ENCODE measurements around the gene MAP6. TPM values are rescaled to one million over a fixed set of nuclear protein-coding genes. Genes with fewer than 3 reads are reported as not detected.

The MAP6 gene
- total RNA-seq, 2 donors from 2014 or later = 6.3 to 8.1 TPM

GRCh38 chr11:75665126-75665525 is 3.7 kb downstream of the MAP6 start:
- no peak overlapping the region for H3K27ac ChIP-seq
- no peaks in the 10 kb centered on the region for H3K27me3 ChIP-seq
- DNase-seq (ENCODE audit: low spot score) = no peak
- H3K9me3 ChIP-seq = no peaks in the 10 kb centered on the region
- TF ChIP-seq, protein P1, sequence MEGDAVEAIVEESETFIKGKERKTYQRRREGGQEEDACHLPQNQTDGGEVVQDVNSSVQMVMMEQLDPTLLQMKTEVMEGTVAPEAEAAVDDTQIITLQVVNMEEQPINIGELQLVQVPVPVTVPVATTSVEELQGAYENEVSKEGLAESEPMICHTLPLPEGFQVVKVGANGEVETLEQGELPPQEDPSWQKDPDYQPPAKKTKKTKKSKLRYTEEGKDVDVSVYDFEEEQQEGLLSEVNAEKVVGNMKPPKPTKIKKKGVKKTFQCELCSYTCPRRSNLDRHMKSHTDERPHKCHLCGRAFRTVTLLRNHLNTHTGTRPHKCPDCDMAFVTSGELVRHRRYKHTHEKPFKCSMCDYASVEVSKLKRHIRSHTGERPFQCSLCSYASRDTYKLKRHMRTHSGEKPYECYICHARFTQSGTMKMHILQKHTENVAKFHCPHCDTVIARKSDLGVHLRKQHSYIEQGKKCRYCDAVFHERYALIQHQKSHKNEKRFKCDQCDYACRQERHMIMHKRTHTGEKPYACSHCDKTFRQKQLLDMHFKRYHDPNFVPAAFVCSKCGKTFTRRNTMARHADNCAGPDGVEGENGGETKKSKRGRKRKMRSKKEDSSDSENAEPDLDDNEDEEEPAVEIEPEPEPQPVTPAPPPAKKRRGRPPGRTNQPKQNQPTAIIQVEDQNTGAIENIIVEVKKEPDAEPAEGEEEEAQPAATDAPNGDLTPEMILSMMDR (IDR thresholded peaks at IDR 0.05) = no peak
- H3K36me3 ChIP-seq = no peaks in the 10 kb centered on the region
- H3K4me1 ChIP-seq = peaks cover 0 to 17% of the 10 kb centered on the region in 2 donors
- H3K4me3 ChIP-seq = no peak overlapping the region

GRCh38 chr11:75664389-75664788 is 4.4 kb downstream of the MAP6 start:
- no peaks in the 10 kb centered on the region for H3K27me3 ChIP-seq
- H3K36me3 ChIP-seq = no peaks in the 10 kb centered on the region
- TF ChIP-seq, protein P1 (IDR thresholded peaks at IDR 0.05) = no peak
- H3K27ac ChIP-seq = no peak overlapping the region
- H3K4me3 ChIP-seq = no peak overlapping the region
- no peak for DNase-seq (ENCODE audit: low spot score)
- no peaks in the 10 kb centered on the region for H3K9me3 ChIP-seq
- H3K4me1 ChIP-seq = peaks cover 0 to 17% of the 10 kb centered on the region in 2 donors

- TF ChIP-seq, protein P1 (IDR thresholded peaks at IDR 0.05) = no peak
- no peaks in the 10 kb centered on the region for H3K36me3 ChIP-seq
- no peaks in the 10 kb centered on the region for H3K27me3 ChIP-seq
- no peak for DNase-seq (ENCODE audit: low spot score)
- no peak overlapping the region for H3K4me3 ChIP-seq
- no peak overlapping the region for H3K27ac ChIP-seq
- H3K9me3 ChIP-seq = no peaks in the 10 kb centered on the region
- H3K4me1 ChIP-seq = peaks cover 0 to 12% of the 10 kb centered on the region in 2 donors
Observed at GRCh38 chr11:75663808-75664207, 5.0 kb downstream of the MAP6 start.

- Histone ChIP-seq H3K4me1 (no peaks in the 10 kb centered on the region), H3K4me3 (no peak overlapping the region), H3K27ac (no peak overlapping the region), H3K9me3 (no peaks in the 10 kb centered on the region), H3K27me3 (no peaks in the 10 kb centered on the region), H3K36me3 (no peaks in the 10 kb centered on the region)
- DNase-seq (ENCODE audit: low spot score) = no peak
- TF ChIP-seq, protein P1 (IDR thresholded peaks at IDR 0.05) = no peak
Observed at GRCh38 chr11:75659836-75660235, 9.0 kb downstream of the MAP6 start.

- H3K4me3 ChIP-seq = no peak overlapping the region
- no peaks in the 10 kb centered on the region for H3K36me3 ChIP-seq
- H3K4me1 ChIP-seq = peaks cover 0 to 3% of the 10 kb centered on the region in 2 donors
- no peak overlapping the region for H3K27ac ChIP-seq
- TF ChIP-seq, protein P1 (IDR thresholded peaks at IDR 0.05) = no peak
- no peak for DNase-seq (ENCODE audit: low spot score)
- H3K27me3 ChIP-seq = no peaks in the 10 kb centered on the region
- H3K9me3 ChIP-seq = no peaks in the 10 kb centered on the region
Observed at GRCh38 chr11:75656044-75656727, 12.7 kb downstream of the MAP6 start.

GRCh38 chr11:75655605-75656004 is 13.2 kb downstream of the MAP6 start:
- H3K4me1 ChIP-seq = peaks cover 0 to 3% of the 10 kb centered on the region in 2 donors
- H3K4me3 ChIP-seq = no peak overlapping the region
- DNase-seq (ENCODE audit: low spot score) = no peak
- TF ChIP-seq, protein P1 (IDR thresholded peaks at IDR 0.05) = no peak
- no peaks in the 10 kb centered on the region for H3K27me3 ChIP-seq
- no peaks in the 10 kb centered on the region for H3K9me3 ChIP-seq
- no peaks in the 10 kb centered on the region for H3K36me3 ChIP-seq
- H3K27ac ChIP-seq = no peak overlapping the region

All from right atrium auricular region (tissue), 2 donors.